Astrocyte (in vitro differentiated cells and primary cell): ENCODE results near the gene BMP7.

ENCODE experiments used
- EZH2 ChIP-seq: IDR thresholded peaks from 2 replicates; pipeline ENCODE4 v1.6.1; 2012; ENCODE audit warnings: mild to moderate bottlenecking, low read length, inconsistent platforms; ENCODE audit not compliant: insufficient read depth
- TF ChIP-seq, protein P1 (sequence below): IDR thresholded peaks from 2 replicates; pipeline ENCODE4 v1.5.1; 2011; ENCODE audit warnings: low read depth, mild to moderate bottlenecking, inconsistent platforms, low read length, moderate library complexity; ENCODE audit not compliant: insufficient read depth

- TF ChIP-seq, protein P1, sequence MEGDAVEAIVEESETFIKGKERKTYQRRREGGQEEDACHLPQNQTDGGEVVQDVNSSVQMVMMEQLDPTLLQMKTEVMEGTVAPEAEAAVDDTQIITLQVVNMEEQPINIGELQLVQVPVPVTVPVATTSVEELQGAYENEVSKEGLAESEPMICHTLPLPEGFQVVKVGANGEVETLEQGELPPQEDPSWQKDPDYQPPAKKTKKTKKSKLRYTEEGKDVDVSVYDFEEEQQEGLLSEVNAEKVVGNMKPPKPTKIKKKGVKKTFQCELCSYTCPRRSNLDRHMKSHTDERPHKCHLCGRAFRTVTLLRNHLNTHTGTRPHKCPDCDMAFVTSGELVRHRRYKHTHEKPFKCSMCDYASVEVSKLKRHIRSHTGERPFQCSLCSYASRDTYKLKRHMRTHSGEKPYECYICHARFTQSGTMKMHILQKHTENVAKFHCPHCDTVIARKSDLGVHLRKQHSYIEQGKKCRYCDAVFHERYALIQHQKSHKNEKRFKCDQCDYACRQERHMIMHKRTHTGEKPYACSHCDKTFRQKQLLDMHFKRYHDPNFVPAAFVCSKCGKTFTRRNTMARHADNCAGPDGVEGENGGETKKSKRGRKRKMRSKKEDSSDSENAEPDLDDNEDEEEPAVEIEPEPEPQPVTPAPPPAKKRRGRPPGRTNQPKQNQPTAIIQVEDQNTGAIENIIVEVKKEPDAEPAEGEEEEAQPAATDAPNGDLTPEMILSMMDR = no peak
- TF ChIP-seq EZH2 = no peak
Observed at GRCh38 chr20:57312138-57312537, 45.7 kb upstream of the BMP7 start.
